Measurements from ENCODE around the gene TSPAN31.

TSPAN31 gene

GRCh38 chr12:57732726-57733593 lies 11.9 kb upstream of the TSPAN31 start:
- peaks cover 4% of the 10 kb centered on the region; the same call in 1 of the 2 replicates for H4K20me1 ChIP-seq (ENCODE audit: insufficient read depth, low read length)
- peaks cover 65% of the 10 kb centered on the region for H3K36me3 ChIP-seq (ENCODE audit: insufficient read depth, low read length)
- no peak overlapping the region for H3K4me3 ChIP-seq (ENCODE audit: low read depth in 1 of 2, low read length in 2 of 2)
- H3K4me2 ChIP-seq (ENCODE audit: insufficient read depth, low read length) = no peak overlapping the region
- ATAC-seq (ENCODE audit: insufficient read depth, low read depth) = no peak
- no peaks in the 10 kb centered on the region for H3K9me3 ChIP-seq (ENCODE audit: insufficient read depth, low read length, severe bottlenecking)
- no peaks in the 10 kb centered on the region for H3K27me3 ChIP-seq (ENCODE audit: insufficient read depth, low read length, poor library complexity)
- H3K79me2 ChIP-seq (ENCODE audit: insufficient read depth, low read length) = 0 out of 2 replicates have a peak, but pooled peaks cover 2% of the 10 kb centered on the region
- no peak for DNase-seq
- no peak overlapping the region for H2AFZ ChIP-seq (ENCODE audit: low read depth, low read length)
- no peak overlapping the region; the same call in 1 of the 2 replicates for H3K27ac ChIP-seq (ENCODE audit: low read length)
- H3K4me1 ChIP-seq (ENCODE audit: insufficient read depth, low read length) = no peaks in the 10 kb centered on the region
- H3K9ac ChIP-seq (ENCODE audit: low read depth, low read length) = no peak overlapping the region
- no peak for TF ChIP-seq EZH2 (IDR thresholded peaks at IDR 0.05; ENCODE audit: borderline replicate concordance, low read depth, low read length, severe bottlenecking)
- no peak for TF ChIP-seq CTCF (IDR thresholded peaks at IDR 0.05; ENCODE audit: borderline replicate concordance, extremely low read depth, low read length, poor library complexity, severe bottlenecking)

- DNase-seq (no peak), ATAC-seq (ENCODE audit: insufficient read depth, low read depth) (no peak)
- Histone ChIP-seq H3K27ac (ENCODE audit: low read length) (no peak overlapping the region), H3K79me2 (ENCODE audit: insufficient read depth, low read length) (peaks cover 2% of the 10 kb centered on the region), H3K36me3 (ENCODE audit: insufficient read depth, low read length) (peaks cover 65% of the 10 kb centered on the region), H4K20me1 (ENCODE audit: insufficient read depth, low read length) (peaks cover 5% of the 10 kb centered on the region), H2AFZ (ENCODE audit: low read depth, low read length) (no peak overlapping the region), H3K27me3 (ENCODE audit: insufficient read depth, low read length, poor library complexity) (no peaks in the 10 kb centered on the region), H3K4me1 (ENCODE audit: insufficient read depth, low read length) (peaks cover 1% of the 10 kb centered on the region; the same call in 1 of the 2 replicates), H3K4me2 (ENCODE audit: insufficient read depth, low read length) (no peak overlapping the region), H3K9me3 (ENCODE audit: insufficient read depth, low read length, severe bottlenecking) (no peaks in the 10 kb centered on the region), H3K4me3 (ENCODE audit: low read depth in 1 of 2, low read length in 2 of 2) (no peak overlapping the region), H3K9ac (ENCODE audit: low read depth, low read length) (no peak overlapping the region)
- no peak for TF ChIP-seq CTCF (IDR thresholded peaks at IDR 0.05; ENCODE audit: borderline replicate concordance, extremely low read depth, low read length, poor library complexity, severe bottlenecking)
- TF ChIP-seq EZH2 (IDR thresholded peaks at IDR 0.05; ENCODE audit: borderline replicate concordance, low read depth, low read length, severe bottlenecking) = no peak
Observed at GRCh38 chr12:57733928-57734327, 10.9 kb upstream of the TSPAN31 start.

GRCh38 chr12:57734591-57734990 lies 10.2 kb upstream of the TSPAN31 start:
- no peaks in the 10 kb centered on the region for H3K27me3 ChIP-seq (ENCODE audit: insufficient read depth, low read length, poor library complexity)

More at GRCh38 chr12:57734591-57734990, 10.2 kb upstream of the TSPAN31 start:
- TF ChIP-seq EZH2 (IDR thresholded peaks at IDR 0.05; ENCODE audit: borderline replicate concordance, low read depth, low read length, severe bottlenecking) = no peak
- TF ChIP-seq CTCF (IDR thresholded peaks at IDR 0.05; ENCODE audit: borderline replicate concordance, extremely low read depth, low read length, poor library complexity, severe bottlenecking) = no peak
- H3K4me3 ChIP-seq (ENCODE audit: low read depth in 1 of 2, low read length in 2 of 2) = no peak overlapping the region
- no peak overlapping the region for H2AFZ ChIP-seq (ENCODE audit: low read depth, low read length)
- peaks cover 8% of the 10 kb centered on the region for H3K4me1 ChIP-seq (ENCODE audit: insufficient read depth, low read length)
- no peak for ATAC-seq (ENCODE audit: insufficient read depth, low read depth)
- no peak overlapping the region for H3K4me2 ChIP-seq (ENCODE audit: insufficient read depth, low read length)
- H3K79me2 ChIP-seq (ENCODE audit: insufficient read depth, low read length) = peaks cover 9% of the 10 kb centered on the region
- no peak overlapping the region for H3K9ac ChIP-seq (ENCODE audit: low read depth, low read length)
- H3K27ac ChIP-seq (ENCODE audit: low read length) = no peak overlapping the region
- DNase-seq = no peak
- peaks cover 62% of the 10 kb centered on the region for H3K36me3 ChIP-seq (ENCODE audit: insufficient read depth, low read length)
- H4K20me1 ChIP-seq (ENCODE audit: insufficient read depth, low read length) = peaks cover 12% of the 10 kb centered on the region
- H3K9me3 ChIP-seq (ENCODE audit: insufficient read depth, low read length, severe bottlenecking) = no peaks in the 10 kb centered on the region

Data from DND-41 (cell line).